ENCODE results near the gene ANKMY1. TPM values are rescaled to one million over a fixed set of nuclear protein-coding genes. Genes with fewer than 3 reads are reported as not detected.
A peak's percentile ranks its signal among the peaks of the same experiment; 100 is the strongest.

Gene ANKMY1
- total RNA-seq, 2 experiments from 2014 or later = 50.9 to 53.2 TPM

DNA sequence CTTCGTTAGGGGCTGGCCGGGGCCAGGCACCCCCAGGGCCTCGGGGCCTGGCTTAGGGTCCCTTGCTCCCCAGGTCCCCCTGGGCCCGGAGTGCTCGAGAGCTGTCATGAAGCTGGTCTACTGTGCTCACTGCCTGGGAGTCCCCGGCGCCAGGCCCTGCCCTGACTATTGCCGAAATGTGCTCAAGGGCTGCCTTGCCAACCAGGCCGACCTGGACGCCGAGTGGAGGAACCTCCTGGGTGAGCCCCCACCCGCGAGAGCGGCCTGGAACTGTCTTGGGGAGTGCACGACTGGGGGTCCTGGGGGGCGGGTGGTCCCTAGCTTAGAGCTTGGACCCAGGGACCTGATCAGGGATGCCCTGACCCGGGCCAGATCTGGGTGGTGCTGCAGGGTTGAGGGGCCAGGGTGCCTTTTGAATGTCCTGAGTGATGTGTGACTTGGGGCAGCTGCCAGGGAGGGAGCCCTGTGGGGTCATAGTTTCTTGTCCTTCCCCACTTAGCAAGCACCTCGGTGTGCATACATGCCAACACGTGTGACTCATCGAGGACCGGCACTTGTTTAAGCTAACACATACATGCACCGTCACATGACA is 94.4 kb downstream of the ANKMY1 start:
- H3K27ac Mint-ChIP-seq = no peak overlapping the region
- POLR2A ChIA-PET = no interaction called here

GRCh38 chr2:240462707-240463273 is 95.0 kb downstream of the ANKMY1 start:
- no peaks in the 10 kb centered on the region for H3K4me1 Mint-ChIP-seq
- no peak overlapping the region for H3K27ac Mint-ChIP-seq
- H3K27me3 Mint-ChIP-seq = no peaks in the 10 kb centered on the region
- H3K4me3 Mint-ChIP-seq = no peak overlapping the region
- DNase-seq = no peak
- POLR2A ChIA-PET = no interaction called here
- no peaks in the 10 kb centered on the region for H3K9me3 Mint-ChIP-seq
- no peak for ATAC-seq (ENCODE audit: low read depth)
- H3K36me3 Mint-ChIP-seq = no peaks in the 10 kb centered on the region

More for the DNA sequence above, 94.4 kb downstream of the ANKMY1 start:
- no peaks in the 10 kb centered on the region for H3K9me3 Mint-ChIP-seq
- H3K4me3 Mint-ChIP-seq = no peak overlapping the region
- H3K4me1 Mint-ChIP-seq = no peaks in the 10 kb centered on the region
- DNase-seq (no peak), ATAC-seq (ENCODE audit: low read depth) (no peak)
- H3K36me3 Mint-ChIP-seq = no peaks in the 10 kb centered on the region
- no peaks in the 10 kb centered on the region for H3K27me3 Mint-ChIP-seq

DNA sequence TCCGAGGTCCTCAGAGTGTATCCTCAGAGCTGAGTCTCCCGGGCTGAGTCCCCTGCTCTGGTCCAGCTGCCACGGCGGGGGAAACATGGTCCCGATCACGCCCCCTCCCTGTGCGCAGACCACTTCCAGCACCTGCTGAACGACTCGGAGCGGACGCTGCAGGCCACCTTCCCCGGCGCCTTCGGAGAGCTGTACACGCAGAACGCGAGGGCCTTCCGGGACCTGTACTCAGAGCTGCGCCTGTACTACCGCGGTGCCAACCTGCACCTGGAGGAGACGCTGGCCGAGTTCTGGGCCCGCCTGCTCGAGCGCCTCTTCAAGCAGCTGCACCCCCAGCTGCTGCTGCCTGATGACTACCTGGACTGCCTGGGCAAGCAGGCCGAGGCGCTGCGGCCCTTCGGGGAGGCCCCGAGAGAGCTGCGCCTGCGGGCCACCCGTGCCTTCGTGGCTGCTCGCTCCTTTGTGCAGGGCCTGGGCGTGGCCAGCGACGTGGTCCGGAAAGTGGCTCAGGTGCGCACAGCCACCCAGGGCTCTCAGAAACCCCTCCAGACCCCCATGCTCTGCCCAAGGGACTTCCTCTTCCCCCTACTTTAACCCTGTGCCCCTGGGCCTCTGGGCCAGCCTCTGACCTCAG is 95.6 kb downstream of the ANKMY1 start:
- no peak overlapping the region for H3K27ac Mint-ChIP-seq

GRCh38 chr2:240461471-240462072 is 96.2 kb downstream of the ANKMY1 start:
- peaks cover 8% of the 10 kb centered on the region for H3K27me3 Mint-ChIP-seq
- no peak overlapping the region for H3K4me3 Mint-ChIP-seq
- no peak for DNase-seq
- no peak overlapping the region for H3K27ac Mint-ChIP-seq
- H3K36me3 Mint-ChIP-seq = no peaks in the 10 kb centered on the region
- H3K4me1 Mint-ChIP-seq = no peaks in the 10 kb centered on the region
- ATAC-seq (ENCODE audit: low read depth) = no peak
- POLR2A ChIA-PET = no interaction called here
- H3K9me3 Mint-ChIP-seq = no peaks in the 10 kb centered on the region

More for the DNA sequence above, 95.6 kb downstream of the ANKMY1 start:
- H3K4me1 Mint-ChIP-seq = no peaks in the 10 kb centered on the region
- DNase-seq (peak; percentile 26), ATAC-seq (ENCODE audit: low read depth) (no peak)
- POLR2A ChIA-PET = no interaction called here
- peaks cover 1% of the 10 kb centered on the region for H3K27me3 Mint-ChIP-seq
- no peaks in the 10 kb centered on the region for H3K9me3 Mint-ChIP-seq
- H3K4me3 Mint-ChIP-seq = no peak overlapping the region
- H3K36me3 Mint-ChIP-seq = no peaks in the 10 kb centered on the region

DNA sequence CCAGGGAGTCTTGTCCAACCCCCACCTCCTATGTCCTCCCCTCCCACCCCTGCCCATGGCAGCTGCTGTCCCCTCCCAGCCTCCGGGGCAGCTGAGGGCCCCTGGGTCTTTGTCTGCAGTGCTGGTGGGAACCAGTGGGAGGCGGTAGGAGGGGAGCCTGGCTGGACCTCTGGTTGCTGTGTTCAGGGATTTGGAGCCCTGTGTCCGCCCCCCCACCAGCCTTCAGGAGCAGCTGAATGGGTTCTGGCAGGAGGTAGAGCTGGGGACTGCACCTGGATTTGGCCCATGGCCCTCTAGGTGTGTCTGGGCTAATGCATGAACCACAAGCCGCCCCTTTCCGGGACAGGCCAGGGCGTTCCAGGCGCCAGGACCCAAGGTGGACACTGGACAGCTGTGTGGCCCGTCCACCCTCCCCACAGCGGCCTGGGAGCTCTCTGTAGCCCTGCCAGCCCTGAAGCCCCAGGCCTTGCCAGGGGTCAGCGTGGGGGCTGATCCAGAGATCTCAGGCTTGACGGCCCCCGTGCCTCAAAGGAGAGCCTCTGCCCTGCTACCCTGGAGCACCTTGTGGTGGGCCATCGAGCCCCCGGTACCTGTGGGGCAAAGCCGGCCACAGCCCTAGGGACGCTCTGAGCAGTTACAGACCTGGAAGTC is 96.9 kb downstream of the ANKMY1 start:
- Mint-ChIP-seq H3K4me3 (no peak overlapping the region), H3K27ac (no peak overlapping the region), H3K9me3 (no peaks in the 10 kb centered on the region), H3K4me1 (no peaks in the 10 kb centered on the region), H3K27me3 (peaks cover 11% of the 10 kb centered on the region), H3K36me3 (no peaks in the 10 kb centered on the region)
- no peak for DNase-seq
- no peak for ATAC-seq (ENCODE audit: low read depth)
- POLR2A ChIA-PET = no interaction called here

DNA sequence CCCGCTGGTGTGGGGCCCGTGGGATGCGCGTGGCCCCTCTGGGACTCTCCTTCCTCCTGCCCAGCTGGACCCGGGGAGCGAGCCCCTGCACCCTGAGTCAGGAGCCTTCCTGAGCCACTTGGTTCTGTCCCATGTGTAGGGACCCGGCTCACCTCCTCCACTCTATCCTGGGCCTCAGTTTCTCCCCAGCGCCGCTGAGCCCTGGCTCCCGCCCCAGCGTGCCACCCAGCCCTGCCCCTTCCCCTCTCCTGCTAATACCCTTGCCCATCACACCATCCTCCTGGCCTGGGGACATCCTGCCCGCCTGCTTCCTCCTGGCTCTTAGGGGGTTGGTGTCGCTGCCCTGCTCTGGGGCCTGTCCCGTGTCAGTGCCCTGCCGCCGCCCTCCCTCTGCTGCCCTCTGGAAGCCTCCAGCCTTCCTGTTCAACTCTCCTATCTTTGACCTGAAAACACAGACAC is 97.5 kb downstream of the ANKMY1 start:
- Mint-ChIP-seq H3K36me3 (no peaks in the 10 kb centered on the region), H3K9me3 (no peaks in the 10 kb centered on the region), H3K4me1 (no peaks in the 10 kb centered on the region), H3K27me3 (peaks cover 15% of the 10 kb centered on the region), H3K4me3 (no peak overlapping the region), H3K27ac (no peak overlapping the region)
- no peak for DNase-seq
- ATAC-seq (ENCODE audit: low read depth) = no peak
- POLR2A ChIA-PET = no interaction called here

DNA sequence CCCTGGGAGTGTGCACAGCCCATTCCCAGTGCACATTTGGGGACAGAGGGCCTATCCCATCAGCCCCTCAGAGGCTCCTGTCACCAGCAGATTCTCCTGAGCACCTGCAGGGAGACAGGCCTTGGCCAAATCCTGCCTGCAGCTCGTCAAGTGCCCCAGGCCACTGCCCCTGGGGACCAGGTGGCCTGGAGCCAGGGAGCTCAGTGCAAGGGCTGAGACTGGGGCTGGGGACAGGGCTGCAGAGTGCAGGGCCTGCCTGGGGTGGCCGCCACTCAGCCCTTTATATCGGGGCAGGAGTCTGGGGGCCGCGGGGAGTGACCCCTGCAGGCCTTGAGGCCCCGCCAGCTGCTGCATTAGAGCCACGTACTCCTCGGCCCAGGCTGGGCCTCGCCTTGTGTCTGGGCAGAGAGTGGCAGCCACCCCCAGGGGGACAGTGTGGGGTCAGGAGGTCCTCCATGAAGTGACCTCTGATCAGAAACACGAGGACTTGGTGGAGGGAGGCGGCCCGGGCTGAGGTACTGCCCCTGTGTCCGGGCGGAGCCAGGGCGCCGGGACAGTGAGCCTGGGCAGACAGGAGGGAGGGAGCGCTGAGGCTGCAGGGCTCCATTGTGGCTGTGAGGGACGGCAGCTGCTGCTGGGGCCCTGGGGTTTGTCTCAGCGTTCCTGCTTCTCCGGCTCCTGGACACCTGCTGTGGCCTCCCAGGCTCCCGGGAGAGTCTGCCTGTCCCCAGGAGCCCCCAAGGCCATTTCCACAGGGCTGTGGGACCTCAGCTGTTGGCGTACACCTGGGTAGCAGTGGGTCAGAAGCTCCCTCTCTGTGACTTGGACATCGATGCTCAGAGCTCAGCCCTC is 98.2 kb downstream of the ANKMY1 start:
- Mint-ChIP-seq H3K4me3 (no peak overlapping the region), H3K27me3 (peaks cover 20% of the 10 kb centered on the region), H3K4me1 (no peaks in the 10 kb centered on the region), H3K36me3 (no peaks in the 10 kb centered on the region), H3K9me3 (no peaks in the 10 kb centered on the region), H3K27ac (no peak overlapping the region)
- POLR2A ChIA-PET = no interaction called here
- no peak for ATAC-seq (ENCODE audit: low read depth)
- no peak for DNase-seq

DNA sequence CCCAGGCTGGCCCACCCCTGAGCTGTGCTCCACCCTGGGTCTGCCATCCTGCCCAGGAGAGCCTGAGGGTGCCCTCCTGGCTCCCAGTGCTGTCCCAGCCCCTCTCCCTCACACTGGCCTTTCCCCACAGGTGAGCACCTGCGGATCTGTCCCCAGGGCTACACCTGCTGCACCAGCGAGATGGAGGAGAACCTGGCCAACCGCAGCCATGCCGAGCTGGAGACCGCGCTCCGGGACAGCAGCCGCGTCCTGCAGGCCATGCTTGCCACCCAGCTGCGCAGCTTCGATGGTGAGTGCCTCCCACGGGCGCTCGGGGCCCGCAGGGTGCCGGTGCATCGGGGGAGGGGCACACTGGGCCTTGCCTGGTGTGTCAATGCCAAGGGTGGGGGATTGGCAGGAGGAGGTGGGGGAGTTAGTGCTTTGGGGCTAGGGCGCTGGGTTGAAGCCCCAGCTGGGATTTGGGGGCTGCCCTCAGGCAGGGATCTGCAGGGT is 98.8 kb downstream of the ANKMY1 start:
- Mint-ChIP-seq H3K27me3 (peaks cover 27% of the 10 kb centered on the region), H3K9me3 (no peaks in the 10 kb centered on the region), H3K27ac (no peak overlapping the region), H3K4me3 (no peak overlapping the region), H3K4me1 (no peaks in the 10 kb centered on the region), H3K36me3 (no peaks in the 10 kb centered on the region)
- POLR2A ChIA-PET = no interaction called here
- DNase-seq = peak; percentile 32
- no peak for ATAC-seq (ENCODE audit: low read depth)

DNA sequence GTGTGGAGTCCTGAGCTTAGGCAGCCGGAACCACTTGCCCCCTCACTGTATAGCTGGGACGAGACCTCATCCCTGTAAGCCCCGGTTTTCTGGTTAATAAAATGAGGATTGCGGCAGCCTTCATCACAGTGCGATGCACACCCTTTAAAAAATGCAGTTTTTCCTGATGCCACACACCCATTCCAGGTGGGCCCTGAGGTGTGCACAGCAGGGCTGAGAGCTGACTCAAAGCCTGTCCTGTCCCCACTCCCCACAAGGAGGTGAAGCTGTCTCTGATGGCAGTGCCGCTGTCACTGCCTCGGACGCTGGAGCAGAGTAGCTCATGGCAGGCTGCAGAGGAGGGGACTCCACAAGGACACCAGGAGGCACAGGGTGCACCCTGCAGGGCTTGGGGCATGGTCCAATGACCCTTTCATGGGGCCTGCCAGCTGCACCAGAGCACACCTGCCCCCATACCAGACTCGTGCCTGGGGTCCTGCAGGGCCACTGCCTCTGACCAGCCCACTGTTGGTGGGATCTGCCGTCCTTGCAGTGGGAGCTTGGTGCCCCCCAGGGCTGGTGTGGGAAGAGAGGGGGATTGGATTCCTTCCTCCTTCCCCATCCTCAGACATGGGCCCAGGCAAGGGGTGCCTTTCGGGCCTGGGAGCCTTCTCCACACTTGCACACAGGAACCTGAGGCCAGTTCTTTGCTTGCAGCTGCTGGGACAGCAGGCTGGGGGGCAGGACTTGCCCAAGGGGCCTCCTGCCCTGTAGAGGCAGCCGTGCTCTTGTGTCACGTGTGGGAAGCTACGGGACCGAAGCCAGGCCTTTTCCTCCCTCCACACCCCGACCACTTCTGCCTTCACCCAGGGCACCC is 99.5 kb downstream of the ANKMY1 start:
- no peaks in the 10 kb centered on the region for H3K36me3 Mint-ChIP-seq
- no peaks in the 10 kb centered on the region for H3K4me1 Mint-ChIP-seq
- H3K9me3 Mint-ChIP-seq = no peaks in the 10 kb centered on the region
- no peak overlapping the region for H3K4me3 Mint-ChIP-seq
- peaks cover 28% of the 10 kb centered on the region for H3K27me3 Mint-ChIP-seq
- DNase-seq (no peak), ATAC-seq (ENCODE audit: low read depth) (no peak)
- no peak overlapping the region for H3K27ac Mint-ChIP-seq
- POLR2A ChIA-PET = no interaction called here

- Mint-ChIP-seq H3K36me3 (no peaks in the 10 kb centered on the region), H3K27ac (no peak overlapping the region), H3K4me3 (no peak overlapping the region), H3K4me1 (no peaks in the 10 kb centered on the region), H3K9me3 (no peaks in the 10 kb centered on the region), H3K27me3 (peaks cover 28% of the 10 kb centered on the region)
- ATAC-seq (ENCODE audit: low read depth) (no peak), DNase-seq (no peak)
- POLR2A ChIA-PET = no interaction called here
Observed at GRCh38 chr2:240457223-240458043, 100.4 kb downstream of the ANKMY1 start.

- no peak for DNase-seq
- POLR2A ChIA-PET = no interaction called here
- no peak overlapping the region for H3K4me3 Mint-ChIP-seq
- no peaks in the 10 kb centered on the region for H3K36me3 Mint-ChIP-seq
- peaks cover 34% of the 10 kb centered on the region for H3K27me3 Mint-ChIP-seq
- H3K27ac Mint-ChIP-seq = no peak overlapping the region
- peaks cover 3% of the 10 kb centered on the region for H3K4me1 Mint-ChIP-seq
- ATAC-seq (ENCODE audit: low read depth) = no peak
- no peaks in the 10 kb centered on the region for H3K9me3 Mint-ChIP-seq
Observed at GRCh38 chr2:240456447-240457222, 101.2 kb downstream of the ANKMY1 start.

Measured in activated naive CD8-positive, alpha-beta T cell treated with anti-CD3 and anti-CD28 coated beads, Interleukin-2, amount 10 ng/mL, durations not matched to agents 7 days and 5 days (primary cell).